Stomach smooth muscle (tissue), 2 donors: ENCODE measurements around the gene CACNB2.

Experiments used
- H3K27ac ChIP-seq: one replicate; pipeline ENCODE4 v1.7.0; 2013; ENCODE audit warnings: mild to moderate bottlenecking, low read length, inconsistent platforms
- H3K27me3 ChIP-seq, 2 donors: one replicate each; pipeline ENCODE4 v1.7.0; 2013; ENCODE audit warnings: low read length in 2 of 2; ENCODE audit not compliant: insufficient read depth in 2 of 2, control insufficient read depth in 1 of 2
- H3K36me3 ChIP-seq, 2 donors: one replicate each; pipeline ENCODE4 v1.7.0; 2013; ENCODE audit warnings: low read length in 2 of 2; ENCODE audit not compliant: control insufficient read depth in 2 of 2, insufficient read depth in 2 of 2
- H3K4me1 ChIP-seq: one replicate; pipeline ENCODE4 v1.7.0; 2013; ENCODE audit warnings: low read length; ENCODE audit not compliant: control insufficient read depth, insufficient read depth
- H3K4me3 ChIP-seq, 2 donors: one replicate each; pipeline ENCODE4 v1.7.0; 2013; ENCODE audit warnings: low read length in 2 of 2
- H3K9ac ChIP-seq, 2 donors: one replicate each; pipeline ENCODE4 v1.7.0; 2013; ENCODE audit warnings: low read length in 2 of 2, mild to moderate bottlenecking in 1 of 2
- H3K9me3 ChIP-seq, 2 donors: one replicate each; pipeline ENCODE4 v1.7.0; 2013; ENCODE audit warnings: low read length in 2 of 2; ENCODE audit not compliant: control insufficient read depth in 2 of 2
- donor health status: healthy.
- donor health status: Pancreatic carcinoma.

The CACNB2 gene

GRCh38 chr10:18400201-18400905 is 260.1 kb downstream of the CACNB2 start:
- Histone ChIP-seq H3K9ac (no peak overlapping the region), H3K27ac (no peak overlapping the region), H3K9me3 (no peaks in the 10 kb centered on the region), H3K4me3 (peak overlapping the region in 1 of 2 donors; percentile 44), H3K27me3 (no peaks in the 10 kb centered on the region), H3K4me1 (no peaks in the 10 kb centered on the region), H3K36me3 (no peaks in the 10 kb centered on the region)

- no peaks in the 10 kb centered on the region for H3K4me1 ChIP-seq
- H3K27me3 ChIP-seq: no peaks in the 10 kb centered on the region
- H3K9ac ChIP-seq: no peak overlapping the region
- peak overlapping the region in 1 of 2 donors; percentile 44 for H3K4me3 ChIP-seq
- H3K36me3 ChIP-seq: no peaks in the 10 kb centered on the region
- no peaks in the 10 kb centered on the region for H3K9me3 ChIP-seq
- H3K27ac ChIP-seq: no peak overlapping the region
These were observed 260.7 kb downstream of the CACNB2 start for GRCh38 chr10:18400906-18401245.

- Histone ChIP-seq H3K4me1 (no peaks in the 10 kb centered on the region), H3K27me3 (no peaks in the 10 kb centered on the region), H3K27ac (no peak overlapping the region), H3K9me3 (no peaks in the 10 kb centered on the region), H3K4me3 (no peak overlapping the region), H3K9ac (no peak overlapping the region), H3K36me3 (no peaks in the 10 kb centered on the region)
These were observed 261.4 kb downstream of the CACNB2 start for GRCh38 chr10:18401416-18402195.

GRCh38 chr10:18402853-18403252 is 262.6 kb downstream of the CACNB2 start:
- Histone ChIP-seq H3K27me3 (no peaks in the 10 kb centered on the region), H3K9ac (no peak overlapping the region), H3K4me3 (no peak overlapping the region), H3K36me3 (no peaks in the 10 kb centered on the region), H3K9me3 (no peaks in the 10 kb centered on the region), H3K4me1 (no peaks in the 10 kb centered on the region), H3K27ac (no peak overlapping the region)

- Histone ChIP-seq H3K27me3 (no peaks in the 10 kb centered on the region), H3K9me3 (no peaks in the 10 kb centered on the region), H3K4me1 (no peaks in the 10 kb centered on the region), H3K9ac (no peak overlapping the region), H3K27ac (no peak overlapping the region), H3K4me3 (no peak overlapping the region), H3K36me3 (no peaks in the 10 kb centered on the region)
These were observed 264.3 kb downstream of the CACNB2 start for GRCh38 chr10:18404530-18404929.

GRCh38 chr10:18406136-18406535 is 265.9 kb downstream of the CACNB2 start:
- no peaks in the 10 kb centered on the region for H3K27me3 ChIP-seq
- H3K9me3 ChIP-seq: no peaks in the 10 kb centered on the region
- H3K36me3 ChIP-seq: no peaks in the 10 kb centered on the region
- H3K9ac ChIP-seq: no peak overlapping the region
- H3K4me3 ChIP-seq: no peak overlapping the region
- no peak overlapping the region for H3K27ac ChIP-seq
- H3K4me1 ChIP-seq: no peaks in the 10 kb centered on the region

- H3K9ac ChIP-seq: no peak overlapping the region
- H3K27me3 ChIP-seq: no peaks in the 10 kb centered on the region
- no peaks in the 10 kb centered on the region for H3K9me3 ChIP-seq
- H3K36me3 ChIP-seq: no peaks in the 10 kb centered on the region
- H3K4me1 ChIP-seq: peaks cover 2% of the 10 kb centered on the region
- H3K4me3 ChIP-seq: no peak overlapping the region
- H3K27ac ChIP-seq: no peak overlapping the region
These were observed 269.6 kb downstream of the CACNB2 start for GRCh38 chr10:18409599-18410397.

- Histone ChIP-seq H3K36me3 (no peaks in the 10 kb centered on the region), H3K27ac (no peak overlapping the region), H3K4me1 (peaks cover 2% of the 10 kb centered on the region), H3K9me3 (no peaks in the 10 kb centered on the region), H3K27me3 (no peaks in the 10 kb centered on the region), H3K4me3 (no peak overlapping the region), H3K9ac (no peak overlapping the region)
These were observed 273.8 kb downstream of the CACNB2 start for GRCh38 chr10:18414061-18414460.

GRCh38 chr10:18417950-18418527 is 277.8 kb downstream of the CACNB2 start:
- no peak overlapping the region for H3K9ac ChIP-seq
- H3K4me3 ChIP-seq: no peak overlapping the region
- no peak overlapping the region for H3K27ac ChIP-seq

GRCh38 chr10:18418541-18419215 is 278.5 kb downstream of the CACNB2 start:
- Histone ChIP-seq H3K36me3 (no peaks in the 10 kb centered on the region), H3K4me3 (no peak overlapping the region), H3K9ac (no peak overlapping the region), H3K27ac (no peak overlapping the region), H3K27me3 (no peaks in the 10 kb centered on the region), H3K9me3 (no peaks in the 10 kb centered on the region), H3K4me1 (peaks cover 3% of the 10 kb centered on the region)

More at GRCh38 chr10:18417950-18418527, 277.8 kb downstream of the CACNB2 start:
- Histone ChIP-seq H3K27me3 (no peaks in the 10 kb centered on the region), H3K4me1 (no peaks in the 10 kb centered on the region), H3K36me3 (no peaks in the 10 kb centered on the region), H3K9me3 (no peaks in the 10 kb centered on the region)
